ENCODE measurements around the gene POLR2M. TPM values are rescaled to one million over a fixed set of nuclear protein-coding genes. Genes with fewer than 3 reads are reported as not detected.

The POLR2M gene
- total and polyA plus RNA-seq, 9 donors: 47.1 to 510 (median 113) TPM

GRCh38 chr15:57677204-57677603 lies 29.3 kb upstream of the POLR2M start:
- no peaks in the 10 kb centered on the region for H3K27me3 ChIP-seq
- TF ChIP-seq CTCF (IDR thresholded peaks at IDR 0.05) (no peak), POLR2A (IDR thresholded peaks at IDR 0.05) (no peak), EP300 (IDR thresholded peaks at IDR 0.05) (no peak)
- intact Hi-C loops (cut with DNase I): loop anchor here in 1 of 4 donors (10.0 kb wide), 1 partner anchor 58 kb away; no protein-coding TSS in a partner anchor
- WGBS, 3 donors: 83 to 89% (median 85%) methylated on average over 3 of the region's 3 CpGs
- no peak overlapping the region for H3K27ac ChIP-seq
- no peak for DNase-seq
- H3K4me1 ChIP-seq (ENCODE audit: insufficient read depth): no peaks in the 10 kb centered on the region
- no peak overlapping the region for H3K4me3 ChIP-seq
- no peaks in the 10 kb centered on the region for H3K9me3 ChIP-seq
- H3K36me3 ChIP-seq: no peaks in the 10 kb centered on the region

GRCh38 chr15:57680021-57680420 lies 26.5 kb upstream of the POLR2M start:
- WGBS, 3 donors: 92 to 100% (median 96%) methylated on average over 1 of the region's 1 CpG
- Histone ChIP-seq H3K27me3 (no peaks in the 10 kb centered on the region), H3K9me3 (no peaks in the 10 kb centered on the region), H3K27ac (no peak overlapping the region), H3K4me3 (no peak overlapping the region), H3K4me1 (ENCODE audit: insufficient read depth) (no peaks in the 10 kb centered on the region), H3K36me3 (no peaks in the 10 kb centered on the region)
- TF ChIP-seq CTCF (IDR thresholded peaks at IDR 0.05) (no peak), POLR2A (IDR thresholded peaks at IDR 0.05) (no peak), EP300 (IDR thresholded peaks at IDR 0.05) (no peak)
- intact Hi-C loops (cut with DNase I): no loop called here
- DNase-seq: no peak

GRCh38 chr15:57681011-57681410 lies 25.5 kb upstream of the POLR2M start:
- intact Hi-C loops (cut with DNase I): no loop called here
- no peaks in the 10 kb centered on the region for H3K36me3 ChIP-seq
- H3K4me3 ChIP-seq: no peak overlapping the region
- TF ChIP-seq EP300 (IDR thresholded peaks at IDR 0.05) (no peak), POLR2A (IDR thresholded peaks at IDR 0.05) (no peak), CTCF (IDR thresholded peaks at IDR 0.05) (no peak)
- no peaks in the 10 kb centered on the region for H3K27me3 ChIP-seq
- H3K27ac ChIP-seq: no peak overlapping the region
- no peak for DNase-seq
- no peaks in the 10 kb centered on the region for H3K9me3 ChIP-seq
- H3K4me1 ChIP-seq (ENCODE audit: insufficient read depth): no peaks in the 10 kb centered on the region
- WGBS, 3 donors: 92 to 96% (median 94%) methylated on average over 1 of the region's 1 CpG

GRCh38 chr15:57683481-57683880 lies 23.0 kb upstream of the POLR2M start:
- no peak overlapping the region for H3K27ac ChIP-seq
- no peak for DNase-seq
- TF ChIP-seq CTCF (IDR thresholded peaks at IDR 0.05) (no peak), EP300 (IDR thresholded peaks at IDR 0.05) (no peak), POLR2A (IDR thresholded peaks at IDR 0.05) (no peak)
- H3K9me3 ChIP-seq: no peaks in the 10 kb centered on the region
- H3K27me3 ChIP-seq: no peaks in the 10 kb centered on the region
- no peak overlapping the region for H3K4me3 ChIP-seq
- no peaks in the 10 kb centered on the region for H3K36me3 ChIP-seq
- intact Hi-C loops (cut with DNase I): no loop called here
- H3K4me1 ChIP-seq (ENCODE audit: insufficient read depth): peaks cover 2% of the 10 kb centered on the region
- WGBS, 3 donors: 89 to 95% (median 90%) methylated on average over 1 of the region's 1 CpG
